ENCODE measurements around the gene BTRC.

The BTRC gene

GRCh38 chr10:101569622-101570427, 215.9 kb downstream of the BTRC start:
- peak; percentile 87 for DNase-seq

- no peak for DNase-seq
Observed at GRCh38 chr10:101570428-101571270, 216.7 kb downstream of the BTRC start.

GRCh38 chr10:101571271-101571925, 217.4 kb downstream of the BTRC start:
- DNase-seq: no peak

- DNase-seq: no peak
Observed at GRCh38 chr10:101572126-101572525, 218.2 kb downstream of the BTRC start.

GRCh38 chr10:101572785-101573184, 218.8 kb downstream of the BTRC start:
- DNase-seq: no peak

GRCh38 chr10:101573885-101574753, 220.2 kb downstream of the BTRC start:
- no peak for DNase-seq

GRCh38 chr10:101575091-101575490, 221.1 kb downstream of the BTRC start:
- no peak for DNase-seq

- DNase-seq: no peak
Observed at GRCh38 chr10:101575580-101576210, 221.7 kb downstream of the BTRC start.

- no peak for DNase-seq
Observed at GRCh38 chr10:101576211-101576863, 222.4 kb downstream of the BTRC start.

- DNase-seq: no peak
Observed at GRCh38 chr10:101577121-101577871, 223.3 kb downstream of the BTRC start.

- DNase-seq: no peak
Observed at GRCh38 chr10:101578192-101578591, 224.2 kb downstream of the BTRC start.

- no peak for DNase-seq
Observed at GRCh38 chr10:101578803-101579515, 225.0 kb downstream of the BTRC start.

- DNase-seq: no peak
Observed at GRCh38 chr10:101579516-101579870, 225.5 kb downstream of the BTRC start.

- DNase-seq: no peak
Observed at GRCh38 chr10:101580486-101581399, 226.8 kb downstream of the BTRC start.

GRCh38 chr10:101585841-101586240, 231.9 kb downstream of the BTRC start:
- no peak for DNase-seq

- peak; percentile 87 for DNase-seq
Observed at GRCh38 chr10:101587725-101588653, 234.0 kb downstream of the BTRC start, which contains the start of the genes DPCD and POLL. Gene DPCD (plus strand): TSS chr10:101588321. CDS start chr10:101588337, 16 bp downstream. Gene POLL (minus strand): TSS chr10:101588257. CDS start chr10:101587360, 897 bp downstream.

GRCh38 chr10:101588879-101589278, 234.9 kb downstream of the BTRC start:
- no peak for DNase-seq

All from activated T-cell treated with anti-CD3 and anti-CD28 coated beads, Interleukin-2, amount 50 U/mL, for 1 hour (primary cell).